ENCODE measurements around the gene TMEM187.

TMEM187 gene

DNA sequence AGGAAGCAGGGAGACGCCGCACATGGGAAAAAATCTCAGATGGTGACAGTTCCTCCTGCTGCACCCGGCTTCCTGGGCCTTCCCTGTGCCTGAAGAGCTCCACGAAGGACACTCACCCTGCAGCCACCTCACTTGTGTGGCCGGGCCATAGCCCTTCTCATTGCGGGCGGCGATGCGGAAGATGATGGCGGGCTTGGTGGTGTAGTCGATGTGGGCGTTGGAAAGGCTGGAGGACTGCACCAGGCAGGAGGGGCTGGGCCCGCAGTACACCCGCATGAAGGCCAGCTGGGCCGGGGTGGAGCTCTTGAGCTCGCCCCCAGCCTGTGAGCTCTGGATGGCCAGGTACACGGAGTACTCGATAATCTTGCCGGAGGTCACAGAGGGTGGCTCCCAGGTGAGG, 22.4 kb upstream of the TMEM187 start:
- Histone ChIP-seq H3K4me2 (ENCODE audit: low read length) (no peak overlapping the region), H4K5ac (ENCODE audit: low read length) (no peak overlapping the region)
- WGBS (ENCODE audit: extremely low coverage, insufficient coverage, low lambda C conversion rate), result no CpG with 5 or more reads among the region's 19 CpGs

GRCh38 chrX:153951683-153952372, 20.7 kb upstream of the TMEM187 start:
- no peaks in the 10 kb centered on the region for H3K4me1 ChIP-seq (ENCODE audit: control insufficient read depth, low read depth, low read length)
- no peak overlapping the region for H3K23ac ChIP-seq (ENCODE audit: low read length)
- H3K27me3 ChIP-seq (ENCODE audit: insufficient read depth, low read length, poor library complexity), result no peaks in the 10 kb centered on the region
- H3K9ac ChIP-seq (ENCODE audit: low read length), result no peak overlapping the region
- H3K4me2 ChIP-seq (ENCODE audit: low read length), result no peak overlapping the region
- H2AK5ac ChIP-seq (ENCODE audit: low read length), result no peak overlapping the region
- H3K79me2 ChIP-seq (ENCODE audit: control insufficient read depth, insufficient read depth, low read length), result no peaks in the 10 kb centered on the region
- no CpG with 5 or more reads among the region's 28 CpGs for WGBS (ENCODE audit: extremely low coverage, insufficient coverage, low lambda C conversion rate)
- H3K36me3 ChIP-seq (ENCODE audit: control insufficient read depth, insufficient read depth, low read length), result peaks cover 10% of the 10 kb centered on the region
- H3K4me3 ChIP-seq (ENCODE audit: low read length), result no peak overlapping the region
- no peak overlapping the region for H4K5ac ChIP-seq (ENCODE audit: low read length)
- no peak overlapping the region for H2BK15ac ChIP-seq (replicated peaks; ENCODE audit: low read depth)
- no peak overlapping the region for H3K18ac ChIP-seq (ENCODE audit: low read length)
- no peak overlapping the region for H4K8ac ChIP-seq (ENCODE audit: low read depth, low read length)
- H3K79me1 ChIP-seq (ENCODE audit: low read length), result no peaks in the 10 kb centered on the region
- no peak overlapping the region for H3K27ac ChIP-seq (ENCODE audit: low read depth, low read length)
- no peak for DNase-seq
- no peak overlapping the region for H2BK5ac ChIP-seq (ENCODE audit: low read length)
- no peak overlapping the region for H3K56ac ChIP-seq (ENCODE audit: low read length)
- no peak overlapping the region for H3K4ac ChIP-seq (ENCODE audit: low read depth, low read length)
- H2BK120ac ChIP-seq (ENCODE audit: low read depth, low read length), result no peak overlapping the region

More for the DNA sequence above, 22.4 kb upstream of the TMEM187 start:
- no peaks in the 10 kb centered on the region for H3K27me3 ChIP-seq (ENCODE audit: insufficient read depth, low read length, poor library complexity)
- no peak overlapping the region for H3K18ac ChIP-seq (ENCODE audit: low read length)
- no peak overlapping the region for H2BK120ac ChIP-seq (ENCODE audit: low read depth, low read length)
- H3K9ac ChIP-seq (ENCODE audit: low read length), result no peak overlapping the region
- H3K27ac ChIP-seq (ENCODE audit: low read depth, low read length), result no peak overlapping the region
- H2BK5ac ChIP-seq (ENCODE audit: low read length), result no peak overlapping the region
- H3K79me1 ChIP-seq (ENCODE audit: low read length), result no peaks in the 10 kb centered on the region
- no peak overlapping the region for H2BK15ac ChIP-seq (replicated peaks; ENCODE audit: low read depth)
- no peak for DNase-seq
- H3K79me2 ChIP-seq (ENCODE audit: control insufficient read depth, insufficient read depth, low read length), result no peaks in the 10 kb centered on the region
- no peak overlapping the region for H3K4me3 ChIP-seq (ENCODE audit: low read length)
- H4K8ac ChIP-seq (ENCODE audit: low read depth, low read length), result no peak overlapping the region
- H3K23ac ChIP-seq (ENCODE audit: low read length), result no peak overlapping the region
- peaks cover 8% of the 10 kb centered on the region for H3K36me3 ChIP-seq (ENCODE audit: control insufficient read depth, insufficient read depth, low read length)
- no peak overlapping the region for H3K56ac ChIP-seq (ENCODE audit: low read length)
- H3K4ac ChIP-seq (ENCODE audit: low read depth, low read length), result no peak overlapping the region
- H3K4me1 ChIP-seq (ENCODE audit: control insufficient read depth, low read depth, low read length), result no peaks in the 10 kb centered on the region
- no peak overlapping the region for H2AK5ac ChIP-seq (ENCODE audit: low read length)

DNA sequence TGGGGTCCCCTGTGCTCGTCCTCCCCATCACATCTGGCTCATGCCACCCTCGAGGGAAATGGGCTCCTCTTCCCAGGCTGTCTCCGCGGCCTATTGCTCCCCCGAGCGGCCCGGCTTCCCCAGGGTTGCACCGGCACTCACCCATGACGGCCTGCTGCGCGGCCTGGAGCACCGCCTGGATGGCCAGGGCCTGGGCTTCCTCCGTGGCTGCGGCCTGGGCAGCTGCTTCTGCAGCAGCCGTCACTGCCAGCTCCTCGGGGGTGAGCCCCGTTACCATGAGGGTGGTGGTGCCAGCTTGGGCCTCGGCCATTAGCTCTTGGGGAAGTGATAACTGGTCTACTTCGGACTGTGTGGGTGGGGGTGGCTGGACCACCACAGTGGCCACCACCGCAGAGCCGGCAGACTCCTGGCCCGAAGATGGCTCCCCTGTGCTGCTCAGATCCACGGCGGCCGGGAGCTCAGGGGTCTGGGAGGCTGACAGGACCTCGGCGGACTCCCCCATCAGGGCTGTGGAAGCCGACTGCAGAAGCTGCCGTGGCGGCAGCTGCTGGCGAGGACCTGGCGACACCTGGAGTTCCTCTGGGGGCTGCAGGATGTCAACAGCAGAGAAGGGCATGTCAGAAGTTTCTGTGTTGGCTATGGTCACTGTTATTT, 20.1 kb upstream of the TMEM187 start:
- Histone ChIP-seq H4K5ac (ENCODE audit: low read length) (no peak overlapping the region), H3K79me1 (ENCODE audit: low read length) (no peaks in the 10 kb centered on the region), H3K4me1 (ENCODE audit: control insufficient read depth, low read depth, low read length) (no peaks in the 10 kb centered on the region), H4K8ac (ENCODE audit: low read depth, low read length) (no peak overlapping the region), H3K9ac (ENCODE audit: low read length) (no peak overlapping the region), H3K18ac (ENCODE audit: low read length) (no peak overlapping the region), H3K4me3 (ENCODE audit: low read length) (no peak overlapping the region), H2BK5ac (ENCODE audit: low read length) (no peak overlapping the region), H3K23ac (ENCODE audit: low read length) (no peak overlapping the region), H2AK5ac (ENCODE audit: low read length) (no peak overlapping the region), H3K79me2 (ENCODE audit: control insufficient read depth, insufficient read depth, low read length) (no peaks in the 10 kb centered on the region), H2BK15ac (replicated peaks; ENCODE audit: low read depth) (no peak overlapping the region), H3K4ac (ENCODE audit: low read depth, low read length) (no peak overlapping the region), H3K27ac (ENCODE audit: low read depth, low read length) (no peak overlapping the region), H2BK120ac (ENCODE audit: low read depth, low read length) (no peak overlapping the region), H3K36me3 (ENCODE audit: control insufficient read depth, insufficient read depth, low read length) (peaks cover 10% of the 10 kb centered on the region), H3K4me2 (ENCODE audit: low read length) (no peak overlapping the region), H3K27me3 (ENCODE audit: insufficient read depth, low read length, poor library complexity) (no peaks in the 10 kb centered on the region), H3K56ac (ENCODE audit: low read length) (no peak overlapping the region)
- WGBS (ENCODE audit: extremely low coverage, insufficient coverage, low lambda C conversion rate), result no CpG with 5 or more reads among the region's 32 CpGs
- no peak for DNase-seq

DNA sequence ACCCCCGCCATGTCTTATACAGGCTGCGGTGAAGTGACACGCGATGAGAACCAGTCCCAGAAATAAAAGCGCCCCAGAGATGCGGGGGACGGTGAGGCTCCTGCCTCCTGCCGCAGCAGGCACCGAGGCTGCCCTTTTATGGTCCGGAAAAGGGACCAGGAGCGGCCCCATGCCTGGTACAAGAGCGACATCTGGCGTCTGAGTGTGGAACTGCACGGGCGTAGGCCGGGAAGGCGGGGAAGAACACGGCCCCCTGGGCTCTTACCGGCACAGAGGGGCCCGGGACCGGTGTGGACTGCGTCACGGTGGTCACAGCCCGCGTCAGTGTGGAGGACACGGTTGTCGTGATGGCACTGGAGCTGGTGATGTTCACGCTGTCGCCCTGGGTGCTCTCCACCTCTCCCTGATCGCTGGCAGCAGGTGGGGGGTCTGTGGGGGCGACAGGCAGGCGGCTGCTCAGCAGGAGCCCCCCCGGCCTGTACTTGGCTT, 19.2 kb upstream of the TMEM187 start:
- H3K4me2 ChIP-seq (ENCODE audit: low read length), result no peak overlapping the region
- DNase-seq, result peak; percentile 65
- H2AK5ac ChIP-seq (ENCODE audit: low read length), result no peak overlapping the region
- no peak overlapping the region for H3K23ac ChIP-seq (ENCODE audit: low read length)
- peaks cover 13% of the 10 kb centered on the region for H3K36me3 ChIP-seq (ENCODE audit: control insufficient read depth, insufficient read depth, low read length)
- no peak overlapping the region for H4K8ac ChIP-seq (ENCODE audit: low read depth, low read length)
- no peak overlapping the region for H3K4me3 ChIP-seq (ENCODE audit: low read length)
- H2BK5ac ChIP-seq (ENCODE audit: low read length), result no peak overlapping the region
- no CpG with 5 or more reads among the region's 33 CpGs for WGBS (ENCODE audit: extremely low coverage, insufficient coverage, low lambda C conversion rate)
- no peak overlapping the region for H3K56ac ChIP-seq (ENCODE audit: low read length)
- no peaks in the 10 kb centered on the region for H3K4me1 ChIP-seq (ENCODE audit: control insufficient read depth, low read depth, low read length)
- H4K5ac ChIP-seq (ENCODE audit: low read length), result no peak overlapping the region
- no peak overlapping the region for H2BK120ac ChIP-seq (ENCODE audit: low read depth, low read length)
- no peak overlapping the region for H2BK15ac ChIP-seq (replicated peaks; ENCODE audit: low read depth)
- no peaks in the 10 kb centered on the region for H3K79me1 ChIP-seq (ENCODE audit: low read length)
- no peaks in the 10 kb centered on the region for H3K79me2 ChIP-seq (ENCODE audit: control insufficient read depth, insufficient read depth, low read length)
- no peaks in the 10 kb centered on the region for H3K27me3 ChIP-seq (ENCODE audit: insufficient read depth, low read length, poor library complexity)
- no peak overlapping the region for H3K9ac ChIP-seq (ENCODE audit: low read length)
- H3K18ac ChIP-seq (ENCODE audit: low read length), result no peak overlapping the region
- H3K27ac ChIP-seq (ENCODE audit: low read depth, low read length), result no peak overlapping the region
- H3K4ac ChIP-seq (ENCODE audit: low read depth, low read length), result no peak overlapping the region

DNA sequence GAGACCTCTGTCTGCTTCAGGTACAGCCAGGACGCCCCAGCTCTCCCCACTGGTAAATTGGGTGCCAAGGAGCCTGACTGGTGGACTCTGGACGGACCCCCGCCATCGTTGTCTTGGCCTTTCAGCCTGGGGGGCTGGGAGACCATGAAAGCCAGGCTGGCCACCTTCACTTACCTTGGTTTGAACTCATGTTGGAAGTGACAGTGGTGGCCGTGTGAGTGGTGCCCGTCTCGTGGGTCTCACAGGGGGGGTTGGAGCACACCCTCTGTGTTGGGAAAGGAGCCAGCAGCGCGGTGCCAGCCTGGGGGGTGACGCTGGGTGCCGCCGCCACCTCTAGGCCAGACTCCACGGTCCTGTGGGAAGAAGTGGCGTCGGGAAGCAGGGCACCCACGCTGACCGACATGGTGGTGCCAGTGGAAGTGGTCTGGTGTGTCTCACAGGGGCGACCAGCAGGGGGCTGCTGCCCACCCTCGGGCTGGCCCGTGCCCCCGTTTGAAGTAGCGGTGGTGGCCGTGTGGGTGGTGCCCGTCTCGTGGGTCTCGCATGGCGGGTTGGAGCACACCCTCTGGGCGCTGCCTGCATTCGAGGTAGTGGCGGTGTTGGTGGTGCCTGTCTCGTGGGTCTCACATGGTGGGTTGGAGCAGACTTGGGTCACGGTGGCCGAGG, 18.5 kb upstream of the TMEM187 start:
- H3K79me2 ChIP-seq (ENCODE audit: control insufficient read depth, insufficient read depth, low read length), result no peaks in the 10 kb centered on the region
- no peak overlapping the region for H2BK15ac ChIP-seq (replicated peaks; ENCODE audit: low read depth)
- H3K36me3 ChIP-seq (ENCODE audit: control insufficient read depth, insufficient read depth, low read length), result peaks cover 13% of the 10 kb centered on the region
- DNase-seq, result no peak
- no peaks in the 10 kb centered on the region for H3K4me1 ChIP-seq (ENCODE audit: control insufficient read depth, low read depth, low read length)
- no peak overlapping the region for H3K27ac ChIP-seq (ENCODE audit: low read depth, low read length)
- no peak overlapping the region for H4K5ac ChIP-seq (ENCODE audit: low read length)
- H3K4ac ChIP-seq (ENCODE audit: low read depth, low read length), result no peak overlapping the region
- H4K8ac ChIP-seq (ENCODE audit: low read depth, low read length), result no peak overlapping the region
- H3K9ac ChIP-seq (ENCODE audit: low read length), result no peak overlapping the region
- no peak overlapping the region for H3K4me3 ChIP-seq (ENCODE audit: low read length)
- H2BK5ac ChIP-seq (ENCODE audit: low read length), result no peak overlapping the region
- H3K4me2 ChIP-seq (ENCODE audit: low read length), result no peak overlapping the region
- no peaks in the 10 kb centered on the region for H3K27me3 ChIP-seq (ENCODE audit: insufficient read depth, low read length, poor library complexity)
- H2BK120ac ChIP-seq (ENCODE audit: low read depth, low read length), result no peak overlapping the region
- no CpG with 5 or more reads among the region's 33 CpGs for WGBS (ENCODE audit: extremely low coverage, insufficient coverage, low lambda C conversion rate)
- no peak overlapping the region for H3K56ac ChIP-seq (ENCODE audit: low read length)
- H2AK5ac ChIP-seq (ENCODE audit: low read length), result no peak overlapping the region
- H3K79me1 ChIP-seq (ENCODE audit: low read length), result no peaks in the 10 kb centered on the region
- no peak overlapping the region for H3K18ac ChIP-seq (ENCODE audit: low read length)
- H3K23ac ChIP-seq (ENCODE audit: low read length), result no peak overlapping the region

Data from mesendoderm (in vitro differentiated cells).